HepG2 (cell line): ENCODE data around the gene U2AF1L4. TPM values are rescaled to one million over a fixed set of nuclear protein-coding genes. Genes with fewer than 3 reads are reported as not detected.
A peak's percentile ranks its signal among the peaks of the same experiment; 100 is the strongest.

Experiments
- BORCS8-MEF2B ChIP-seq: sonication (generic); formaldehyde crosslinking; IDR thresholded peaks from 2 replicates; pipeline ENCODE4 v1.8.0; 2022; ENCODE audit warnings: mild to moderate bottlenecking, missing genetic modification reagents
- CEBPB ChIP-seq: IDR thresholded peaks from 2 replicates; pipeline ENCODE4 v1.6.1; 2011; ENCODE audit warnings: low read depth, low read length, improper control_type of control experiment, borderline replicate concordance
- RBM22 ChIP-seq: fragments of 200-400 bp; formaldehyde crosslinking; optimal IDR thresholded peaks from 2 replicates; pipeline ENCODE3; 2017; ENCODE audit warnings: mild to moderate bottlenecking, low read length, moderate library complexity
- RFX3 ChIP-seq: IDR thresholded peaks from 2 replicates; pipeline ENCODE4 v1.6.1; 2016; ENCODE audit warnings: missing biosample characterization, missing genetic modification reagents
- SOX13 ChIP-seq, 3 experiments: fragments of 450-650 bp in 1 of 3; sonication (generic) in 1 of 3; formaldehyde crosslinking in 1 of 3; IDR thresholded peaks in 2 of 3; conservative IDR thresholded peaks in 1 of 3; 2 replicates each; pipeline versions ENCODE4 v1.5.0 to v1.6.1; 2016 to 2020; ENCODE audit warnings: antibody characterized with exemption in 1 of 3, mild to moderate bottlenecking in 1 of 3, missing compliant biosample characterization in 1 of 3, missing genetic modification reagents in 1 of 3, moderate library complexity in 1 of 3
- TMF1 ChIP-seq: sonication (generic); formaldehyde crosslinking; IDR thresholded peaks from 2 replicates; pipeline ENCODE4 v1.8.1; 2022; ENCODE audit warnings: low read depth, missing genetic modification reagents
- TSC22D2 ChIP-seq: sonication (generic); formaldehyde crosslinking; IDR thresholded peaks from 2 replicates; pipeline ENCODE4 v1.5.1; 2020; ENCODE audit warnings: missing genetic modification reagents, mild to moderate bottlenecking, borderline replicate concordance
- ZNF253 ChIP-seq: sonication (generic); formaldehyde crosslinking; IDR thresholded peaks from 2 replicates; pipeline ENCODE4 v1.8.0; 2022; ENCODE audit warnings: mild to moderate bottlenecking, missing genetic modification reagents, borderline replicate concordance
- ZNF615 ChIP-seq: sonication (generic); formaldehyde crosslinking; IDR thresholded peaks from 2 replicates; pipeline ENCODE4 v1.5.0; 2020; ENCODE audit warnings: mild to moderate bottlenecking, missing genetic modification reagents, borderline replicate concordance
- ZNF782 ChIP-seq: sonication (generic); formaldehyde crosslinking; IDR thresholded peaks from 2 replicates; pipeline ENCODE4 v1.4.0; 2020; ENCODE audit warnings: missing genetic modification reagents, mild to moderate bottlenecking, borderline replicate concordance
- polyA plus RNA-seq, 8 experiments: library from polyadenylated mRNA; depleted of rRNA in 3 of 8; stranded (reverse) in 7 of 8; unstranded in 1 of 8; fragments of >200 nt; fragmentation: Illumina TruSeq in 4 of 8; extraction: Trizol in 4 of 8; gene quantifications; 2 replicates each; pipeline versions ENCODE4 v1.2.1 to v1.2.3, GENCODE V29; 2011 to 2016; ENCODE audit warnings: low read depth in 4 of 8, missing spikeins in 1 of 8, mixed read lengths in 1 of 8; ENCODE audit not compliant: insufficient read depth in 1 of 8
- total RNA-seq, 5 experiments: library from RNA; depleted of rRNA; stranded (reverse); fragments of >200 nt; fragmentation: Illumina TruSeq; extraction: Trizol; gene quantifications; 2 replicates each; pipeline ENCODE4 v1.2.3, GENCODE V29; 2016; ENCODE audit warnings: low read depth in 1 of 5
- TF ChIP-seq, protein P1 (sequence below): sonication (generic); formaldehyde crosslinking; IDR thresholded peaks from 2 replicates; pipeline ENCODE4; 2020; ENCODE audit warnings: missing genetic modification reagents, mild to moderate bottlenecking, borderline replicate concordance
- TF ChIP-seq, protein P2 (sequence below): IDR thresholded peaks from 2 replicates; pipeline ENCODE4 v1.6.1; 2016; ENCODE audit warnings: control low read depth
- TF ChIP-seq, protein P3 (sequence below): IDR thresholded peaks from 2 replicates; pipeline ENCODE4 v1.6.1; 2016; ENCODE audit warnings: mild to moderate bottlenecking
- TF ChIP-seq, protein P4 (sequence below): sonication (generic); formaldehyde crosslinking; IDR thresholded peaks from 2 replicates; pipeline ENCODE4 v1.4.0; 2020; ENCODE audit warnings: missing genetic modification reagents

The U2AF1L4 gene
- total and polyA plus RNA-seq, 2 of the 13 experiments (the other 11 are each of a cell fraction or from before 2014, with no cell fraction given) = 7.9 to 15.4 TPM

DNA sequence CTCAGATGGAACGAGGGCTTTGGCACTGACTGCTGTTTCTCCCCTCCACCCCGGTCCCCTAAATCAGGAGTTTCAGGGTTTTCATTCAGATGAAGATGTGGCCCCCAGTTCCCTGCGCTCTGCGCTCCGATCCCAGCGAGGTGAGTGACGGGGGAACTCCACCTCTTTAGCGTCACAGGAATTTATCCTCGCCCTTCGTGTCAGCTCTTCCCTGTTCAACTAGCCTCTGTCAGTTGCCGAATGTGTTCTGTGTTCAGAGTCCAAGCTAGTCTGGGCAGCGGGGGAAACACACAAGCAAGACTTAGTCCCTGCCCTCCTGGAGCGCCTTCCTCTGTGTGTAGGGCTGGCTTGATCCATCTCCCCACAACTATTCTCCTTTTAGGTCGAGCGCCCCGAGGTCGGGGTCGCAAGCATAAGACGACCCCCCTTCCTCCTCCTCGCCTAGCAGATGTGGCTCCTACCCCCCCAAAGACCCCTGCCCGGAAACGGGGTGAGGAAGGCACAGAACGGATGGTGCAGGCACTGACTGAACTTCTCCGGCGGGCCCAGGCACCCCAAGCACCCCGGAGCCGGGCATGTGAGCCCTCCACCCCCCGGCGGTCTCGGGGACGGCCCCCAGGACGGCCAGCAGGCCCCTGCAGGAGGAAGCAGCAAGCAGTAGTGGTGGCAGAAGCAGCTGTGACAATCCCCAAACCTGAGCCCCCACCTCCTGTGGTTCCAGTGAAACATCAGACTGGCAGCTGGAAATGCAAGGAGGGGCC, 25.6 kb downstream of the U2AF1L4 start (continued):
- TF ChIP-seq CEBPB (no peak), TSC22D2 (CRISPR knock-in tag) (no peak), RFX3 (CRISPR knock-in tag) (no peak), ZNF615 (CRISPR knock-in tag) (no peak), BORCS8-MEF2B (CRISPR knock-in tag) (no peak), SOX13 (IDR thresholded peaks at IDR 0.05) (no peak), SOX13 (CRISPR knock-in tag; conservative IDR thresholded peaks at IDR 0.05 in 1 of 2, IDR thresholded peaks at IDR 0.05 in 1 of 2) (no peak), ZNF782 (CRISPR knock-in tag) (no peak), TMF1 (no peak), ZNF253 (CRISPR knock-in tag) (no peak), RBM22 (no peak)
- TF ChIP-seq, protein P1, sequence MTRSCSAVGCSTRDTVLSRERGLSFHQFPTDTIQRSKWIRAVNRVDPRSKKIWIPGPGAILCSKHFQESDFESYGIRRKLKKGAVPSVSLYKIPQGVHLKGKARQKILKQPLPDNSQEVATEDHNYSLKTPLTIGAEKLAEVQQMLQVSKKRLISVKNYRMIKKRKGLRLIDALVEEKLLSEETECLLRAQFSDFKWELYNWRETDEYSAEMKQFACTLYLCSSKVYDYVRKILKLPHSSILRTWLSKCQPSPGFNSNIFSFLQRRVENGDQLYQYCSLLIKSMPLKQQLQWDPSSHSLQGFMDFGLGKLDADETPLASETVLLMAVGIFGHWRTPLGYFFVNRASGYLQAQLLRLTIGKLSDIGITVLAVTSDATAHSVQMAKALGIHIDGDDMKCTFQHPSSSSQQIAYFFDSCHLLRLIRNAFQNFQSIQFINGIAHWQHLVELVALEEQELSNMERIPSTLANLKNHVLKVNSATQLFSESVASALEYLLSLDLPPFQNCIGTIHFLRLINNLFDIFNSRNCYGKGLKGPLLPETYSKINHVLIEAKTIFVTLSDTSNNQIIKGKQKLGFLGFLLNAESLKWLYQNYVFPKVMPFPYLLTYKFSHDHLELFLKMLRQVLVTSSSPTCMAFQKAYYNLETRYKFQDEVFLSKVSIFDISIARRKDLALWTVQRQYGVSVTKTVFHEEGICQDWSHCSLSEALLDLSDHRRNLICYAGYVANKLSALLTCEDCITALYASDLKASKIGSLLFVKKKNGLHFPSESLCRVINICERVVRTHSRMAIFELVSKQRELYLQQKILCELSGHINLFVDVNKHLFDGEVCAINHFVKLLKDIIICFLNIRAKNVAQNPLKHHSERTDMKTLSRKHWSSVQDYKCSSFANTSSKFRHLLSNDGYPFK (CRISPR knock-in tag) = no peak
- TF ChIP-seq, protein P2, sequence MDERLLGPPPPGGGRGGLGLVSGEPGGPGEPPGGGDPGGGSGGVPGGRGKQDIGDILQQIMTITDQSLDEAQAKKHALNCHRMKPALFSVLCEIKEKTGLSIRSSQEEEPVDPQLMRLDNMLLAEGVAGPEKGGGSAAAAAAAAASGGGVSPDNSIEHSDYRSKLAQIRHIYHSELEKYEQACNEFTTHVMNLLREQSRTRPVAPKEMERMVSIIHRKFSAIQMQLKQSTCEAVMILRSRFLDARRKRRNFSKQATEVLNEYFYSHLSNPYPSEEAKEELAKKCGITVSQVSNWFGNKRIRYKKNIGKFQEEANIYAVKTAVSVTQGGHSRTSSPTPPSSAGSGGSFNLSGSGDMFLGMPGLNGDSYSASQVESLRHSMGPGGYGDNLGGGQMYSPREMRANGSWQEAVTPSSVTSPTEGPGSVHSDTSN (CRISPR knock-in tag) = peak; percentile 76
- TF ChIP-seq, protein P3, sequence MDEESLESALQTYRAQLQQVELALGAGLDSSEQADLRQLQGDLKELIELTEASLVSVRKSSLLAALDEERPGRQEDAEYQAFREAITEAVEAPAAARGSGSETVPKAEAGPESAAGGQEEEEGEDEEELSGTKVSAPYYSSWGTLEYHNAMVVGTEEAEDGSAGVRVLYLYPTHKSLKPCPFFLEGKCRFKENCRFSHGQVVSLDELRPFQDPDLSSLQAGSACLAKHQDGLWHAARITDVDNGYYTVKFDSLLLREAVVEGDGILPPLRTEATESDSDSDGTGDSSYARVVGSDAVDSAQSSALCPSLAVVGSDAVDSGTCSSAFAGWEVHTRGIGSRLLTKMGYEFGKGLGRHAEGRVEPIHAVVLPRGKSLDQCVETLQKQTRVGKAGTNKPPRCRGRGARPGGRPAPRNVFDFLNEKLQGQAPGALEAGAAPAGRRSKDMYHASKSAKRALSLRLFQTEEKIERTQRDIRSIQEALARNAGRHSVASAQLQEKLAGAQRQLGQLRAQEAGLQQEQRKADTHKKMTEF (CRISPR knock-in tag) = 0 out of 2 replicates have a peak, but pooled peaks have one; percentile 31
- TF ChIP-seq, protein P4, sequence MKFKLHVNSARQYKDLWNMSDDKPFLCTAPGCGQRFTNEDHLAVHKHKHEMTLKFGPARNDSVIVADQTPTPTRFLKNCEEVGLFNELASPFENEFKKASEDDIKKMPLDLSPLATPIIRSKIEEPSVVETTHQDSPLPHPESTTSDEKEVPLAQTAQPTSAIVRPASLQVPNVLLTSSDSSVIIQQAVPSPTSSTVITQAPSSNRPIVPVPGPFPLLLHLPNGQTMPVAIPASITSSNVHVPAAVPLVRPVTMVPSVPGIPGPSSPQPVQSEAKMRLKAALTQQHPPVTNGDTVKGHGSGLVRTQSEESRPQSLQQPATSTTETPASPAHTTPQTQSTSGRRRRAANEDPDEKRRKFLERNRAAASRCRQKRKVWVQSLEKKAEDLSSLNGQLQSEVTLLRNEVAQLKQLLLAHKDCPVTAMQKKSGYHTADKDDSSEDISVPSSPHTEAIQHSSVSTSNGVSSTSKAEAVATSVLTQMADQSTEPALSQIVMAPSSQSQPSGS (CRISPR knock-in tag) = no peak
